ENCODE results near the gene AKAP5.

The AKAP5 gene

DNA sequence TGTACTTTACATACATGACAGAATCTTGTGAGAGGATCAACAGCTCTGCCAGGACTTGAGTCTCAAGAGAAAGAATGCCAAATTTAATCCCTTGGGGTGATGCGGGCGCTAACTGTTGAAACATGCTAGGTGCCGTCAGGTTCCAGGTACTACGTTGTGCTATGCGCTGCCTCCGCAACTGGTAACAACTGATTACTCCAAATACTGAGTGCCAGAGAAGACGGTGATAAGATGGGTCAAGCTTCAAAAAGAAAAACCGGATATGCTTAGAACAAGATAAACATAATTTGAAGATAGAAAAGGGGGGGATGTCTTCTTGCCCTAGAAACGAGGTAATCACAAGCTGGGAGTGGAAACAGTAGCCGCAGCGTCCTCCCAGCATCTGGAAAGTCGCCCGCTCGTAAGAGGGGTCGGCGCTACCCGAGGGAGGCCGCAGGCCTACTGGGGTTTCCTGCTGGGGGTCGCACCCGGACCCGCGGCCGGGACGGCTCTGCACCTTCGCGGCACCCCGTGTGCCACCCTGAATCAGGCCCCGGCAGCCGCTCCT, 37.7 kb downstream of the AKAP5 start:
- DNase-seq (ENCODE audit: low spot score), result no peak
- TF ChIP-seq, protein P1, sequence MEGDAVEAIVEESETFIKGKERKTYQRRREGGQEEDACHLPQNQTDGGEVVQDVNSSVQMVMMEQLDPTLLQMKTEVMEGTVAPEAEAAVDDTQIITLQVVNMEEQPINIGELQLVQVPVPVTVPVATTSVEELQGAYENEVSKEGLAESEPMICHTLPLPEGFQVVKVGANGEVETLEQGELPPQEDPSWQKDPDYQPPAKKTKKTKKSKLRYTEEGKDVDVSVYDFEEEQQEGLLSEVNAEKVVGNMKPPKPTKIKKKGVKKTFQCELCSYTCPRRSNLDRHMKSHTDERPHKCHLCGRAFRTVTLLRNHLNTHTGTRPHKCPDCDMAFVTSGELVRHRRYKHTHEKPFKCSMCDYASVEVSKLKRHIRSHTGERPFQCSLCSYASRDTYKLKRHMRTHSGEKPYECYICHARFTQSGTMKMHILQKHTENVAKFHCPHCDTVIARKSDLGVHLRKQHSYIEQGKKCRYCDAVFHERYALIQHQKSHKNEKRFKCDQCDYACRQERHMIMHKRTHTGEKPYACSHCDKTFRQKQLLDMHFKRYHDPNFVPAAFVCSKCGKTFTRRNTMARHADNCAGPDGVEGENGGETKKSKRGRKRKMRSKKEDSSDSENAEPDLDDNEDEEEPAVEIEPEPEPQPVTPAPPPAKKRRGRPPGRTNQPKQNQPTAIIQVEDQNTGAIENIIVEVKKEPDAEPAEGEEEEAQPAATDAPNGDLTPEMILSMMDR (IDR thresholded peaks at IDR 0.05; ENCODE audit: extremely low read depth, missing control alignments), result no peak

DNA sequence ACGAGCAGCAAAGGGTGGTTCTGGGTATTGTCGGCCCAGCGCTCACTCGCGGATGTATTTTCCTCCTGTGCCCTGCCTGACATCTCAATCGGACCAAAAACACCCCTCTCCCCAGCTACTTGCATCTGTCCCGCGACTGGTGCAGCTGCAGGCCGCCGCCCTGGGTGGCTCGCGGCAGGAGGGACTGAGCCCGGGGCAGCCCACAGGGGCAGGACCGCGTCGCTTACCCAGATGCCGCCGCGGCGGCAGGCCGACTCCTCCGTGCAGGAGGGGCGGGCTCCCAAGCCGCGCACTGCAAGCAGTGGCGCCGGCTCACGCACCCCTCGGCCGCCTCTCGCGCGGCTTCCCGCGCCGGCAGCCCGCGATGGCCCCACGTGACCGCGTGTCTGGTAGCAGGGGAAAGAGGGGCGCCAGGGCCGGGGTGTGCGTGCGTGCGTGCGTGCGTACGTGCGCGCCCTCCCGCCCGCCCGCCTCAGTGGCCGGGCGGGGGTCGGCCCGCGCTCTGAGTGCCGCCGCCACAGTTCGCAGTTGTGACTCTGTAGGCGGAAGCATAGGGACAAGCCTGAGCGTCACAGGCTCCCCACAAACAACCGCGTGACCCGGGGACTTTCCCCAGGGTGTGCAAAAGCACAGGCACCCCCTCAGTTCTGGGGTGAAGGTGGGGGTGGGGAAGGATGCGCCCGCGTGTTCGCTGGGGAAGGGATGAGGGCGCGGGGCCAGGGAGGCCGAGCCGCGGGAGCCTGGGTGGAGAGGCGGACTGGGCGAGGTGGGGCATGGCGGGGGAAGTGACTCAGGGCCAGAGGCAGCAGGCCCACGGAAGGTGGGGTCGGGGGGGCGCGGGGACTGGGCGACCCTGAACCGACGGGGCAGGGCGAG, 38.4 kb downstream of the AKAP5 start, which contains the start of gene ZBTB25:
Gene ZBTB25, minus strand, starts transcription at position 405 of the 876 bp plus-strand sequence. CDS start 13,305 bp downstream, outside the sequence.
- TF ChIP-seq, protein P1 (IDR thresholded peaks at IDR 0.05; ENCODE audit: extremely low read depth, missing control alignments), result no peak
- peak; percentile 92 for DNase-seq (ENCODE audit: low spot score)

DNA sequence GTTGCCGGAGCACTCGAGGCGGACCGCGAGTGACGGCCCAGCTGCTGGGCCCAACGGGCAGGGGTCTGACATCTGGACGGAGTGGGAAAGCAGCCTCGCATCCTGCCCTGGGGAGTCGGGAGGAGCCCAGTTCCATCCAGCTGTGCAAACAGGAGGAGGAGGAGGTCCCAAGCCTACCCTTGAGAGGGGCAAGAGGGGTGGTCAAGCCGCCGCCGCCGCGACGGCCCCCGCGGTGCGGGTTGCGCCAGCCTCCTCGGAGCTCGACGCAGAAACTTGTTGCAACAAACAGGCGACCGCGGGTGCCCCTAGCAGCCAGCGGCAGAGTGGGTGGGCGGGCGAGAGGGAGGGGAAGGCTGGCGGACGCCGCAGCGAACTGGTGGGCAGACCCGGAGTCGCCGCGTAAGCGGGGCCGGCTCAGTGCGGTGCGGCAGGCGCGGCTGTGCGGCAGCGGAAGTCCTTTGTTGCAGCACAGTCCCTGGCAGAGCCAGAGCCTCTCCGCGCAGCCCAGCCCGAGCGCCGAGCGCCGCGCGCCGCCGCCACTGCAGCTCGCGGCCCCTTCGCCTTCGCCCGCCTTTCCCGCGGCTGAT, 39.1 kb downstream of the AKAP5 start, which contains the start of gene ZBTB1:
Gene ZBTB1, plus strand, starts transcription at position 461 of the 587 bp plus-strand sequence. CDS start 16,735 bp downstream, outside the sequence.
- TF ChIP-seq, protein P1 (IDR thresholded peaks at IDR 0.05; ENCODE audit: extremely low read depth, missing control alignments), result no peak
- DNase-seq (ENCODE audit: low spot score), result peak; percentile 81

DNA sequence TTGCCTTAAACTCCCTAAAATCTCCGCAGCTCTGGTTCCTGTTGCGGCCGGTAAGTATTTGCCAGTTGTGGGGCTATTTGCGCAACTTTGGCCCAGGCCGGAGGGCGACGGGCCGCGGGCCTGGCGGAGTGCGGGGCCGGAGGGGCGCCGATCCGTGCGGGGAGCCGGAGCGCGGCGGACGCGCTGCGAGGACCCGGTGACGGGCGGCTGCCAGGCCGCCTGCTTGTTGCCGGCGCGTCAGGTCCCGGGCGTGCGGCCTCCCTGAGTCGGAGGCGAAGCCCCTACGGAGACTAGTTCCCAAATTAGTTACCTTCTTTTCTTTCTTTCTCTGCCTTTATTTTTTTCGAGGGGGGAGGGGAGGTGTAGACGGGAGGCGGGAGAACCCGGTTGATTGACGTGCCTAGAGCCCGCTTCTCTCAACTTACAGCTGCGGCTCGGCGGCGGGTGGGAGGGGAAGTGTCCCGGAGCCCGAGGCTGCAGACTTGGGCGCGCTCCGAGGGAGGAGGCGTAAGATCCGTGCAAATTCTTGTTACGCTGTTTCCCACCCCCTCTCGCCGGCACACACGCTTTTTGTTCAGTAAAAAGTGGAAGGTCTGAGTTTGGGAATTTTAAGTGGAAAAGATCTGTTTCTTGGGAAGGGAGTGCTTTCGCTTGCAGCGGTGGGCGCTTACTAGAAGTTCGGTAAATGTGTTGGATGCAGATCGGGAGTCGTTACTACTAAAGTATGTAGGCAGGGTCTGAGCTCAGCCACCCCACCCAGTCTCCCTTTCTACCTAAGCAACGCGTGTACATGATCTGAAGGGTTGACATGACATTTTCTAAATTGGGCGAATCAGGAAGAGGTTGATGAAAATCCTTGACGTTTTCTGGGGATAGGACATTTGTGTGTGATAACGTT, 39.8 kb downstream of the AKAP5 start:
- peak; percentile 83 for DNase-seq (ENCODE audit: low spot score)

DNA sequence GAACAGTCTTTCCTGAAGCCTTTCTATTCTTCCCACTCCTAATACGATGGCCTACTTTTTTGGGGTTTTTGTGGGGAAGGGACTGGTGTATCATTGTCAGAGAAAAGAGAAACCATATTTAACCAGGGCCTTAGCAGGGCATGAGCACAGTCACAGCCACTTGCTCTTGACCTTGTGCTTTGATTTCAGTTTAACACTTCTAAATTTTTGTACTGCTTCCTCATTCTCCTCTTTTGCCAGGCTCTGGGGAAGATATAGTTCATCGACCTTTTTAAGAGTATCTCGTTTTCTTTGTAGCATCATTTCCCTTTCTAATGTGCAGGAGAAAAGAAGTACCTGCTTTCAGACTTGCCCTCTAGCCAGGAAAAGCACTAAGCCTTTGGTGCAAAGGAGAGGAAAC, 41.4 kb downstream of the AKAP5 start:
- TF ChIP-seq, protein P1 (IDR thresholded peaks at IDR 0.05; ENCODE audit: extremely low read depth, missing control alignments), result no peak

More for the DNA sequence above, 39.8 kb downstream of the AKAP5 start:
- TF ChIP-seq, protein P1 (IDR thresholded peaks at IDR 0.05; ENCODE audit: extremely low read depth, missing control alignments), result no peak

DNA sequence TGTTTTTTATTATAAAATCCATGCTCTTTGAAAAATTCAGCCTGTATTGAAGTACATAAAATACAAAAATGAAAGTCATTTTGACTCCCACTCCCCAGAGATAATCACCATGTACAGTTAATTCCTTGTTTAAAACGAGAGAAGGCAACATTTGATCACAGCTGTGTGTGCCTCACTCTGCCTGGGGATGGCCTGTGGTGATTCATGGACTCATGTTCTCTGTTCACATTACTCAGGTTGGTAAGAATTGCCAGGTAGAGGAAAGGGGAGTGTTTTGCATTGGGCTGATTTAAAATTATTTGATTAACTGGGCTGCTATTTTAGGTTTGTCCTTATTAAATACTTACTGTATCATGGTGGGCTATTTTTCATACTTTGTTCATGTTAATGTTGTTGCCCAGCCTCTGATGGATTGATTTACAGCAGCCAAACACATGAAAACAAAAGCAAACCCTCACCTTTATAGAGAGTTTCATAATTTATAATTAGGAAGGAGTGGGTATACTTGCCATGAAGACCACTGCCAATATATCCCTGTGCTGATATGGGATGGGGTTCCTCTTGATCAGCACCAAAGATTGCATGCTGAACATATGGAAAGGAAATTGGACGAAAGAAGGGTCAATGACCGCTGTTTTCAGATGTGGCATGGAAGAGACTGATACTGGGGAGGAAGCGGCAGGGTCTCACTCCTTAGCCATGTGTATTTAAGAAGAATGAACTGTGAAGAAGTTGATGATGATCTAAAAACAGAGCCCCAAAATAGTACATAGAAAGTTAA, 42.3 kb downstream of the AKAP5 start:
- no peak for DNase-seq (ENCODE audit: low spot score)

More for the DNA sequence above, 41.4 kb downstream of the AKAP5 start:
- DNase-seq (ENCODE audit: low spot score), result peak; percentile 30

More for the DNA sequence above, 42.3 kb downstream of the AKAP5 start:
- TF ChIP-seq, protein P1 (IDR thresholded peaks at IDR 0.05; ENCODE audit: extremely low read depth, missing control alignments), result no peak

All from GM20000 (cell line).